ENCODE measurements around the gene ASXL2.
A peak's percentile ranks its signal among the peaks of the same experiment; 100 is the strongest.
"Not testable (repeated sequence)": the region's sequence is repeated elsewhere in the genome, so short reads cannot be mapped to it uniquely, and the experiment has no call there.

Gene ASXL2

GRCh38 chr2:25891672-25892071 lies 13.4 kb upstream of the ASXL2 start:
- no peak for DNase-seq (ENCODE audit: low spot score)

GRCh38 chr2:25887624-25888242 lies 9.4 kb upstream of the ASXL2 start:
- DNase-seq (ENCODE audit: low spot score), result no peak

GRCh38 chr2:25885933-25886332 lies 7.6 kb upstream of the ASXL2 start:
- no peak for DNase-seq (ENCODE audit: low spot score)

- DNase-seq (ENCODE audit: low spot score), result no peak
These were observed 3.5 kb upstream of the ASXL2 start for GRCh38 chr2:25881764-25882163.

GRCh38 chr2:25879133-25879730 lies 945 bp upstream of the ASXL2 start:
- no peak for DNase-seq (ENCODE audit: low spot score)

GRCh38 chr2:25877431-25878360 lies 591 bp downstream of the ASXL2 start:
- peak; percentile 76 for DNase-seq (ENCODE audit: low spot score)

- DNase-seq (ENCODE audit: low spot score), result no peak
These were observed 6.2 kb downstream of the ASXL2 start for GRCh38 chr2:25872134-25872533.

GRCh38 chr2:25867396-25868003 lies 10.8 kb downstream of the ASXL2 start:
- DNase-seq (ENCODE audit: low spot score), result no peak

- no peak for DNase-seq (ENCODE audit: low spot score)
These were observed 21.9 kb downstream of the ASXL2 start for GRCh38 chr2:25856377-25856776.

- DNase-seq (ENCODE audit: low spot score), result no peak
These were observed 23.2 kb downstream of the ASXL2 start for GRCh38 chr2:25855065-25855464.

GRCh38 chr2:25854613-25855012 lies 23.7 kb downstream of the ASXL2 start:
- DNase-seq (ENCODE audit: low spot score), result no peak

GRCh38 chr2:25853038-25853638 lies 25.1 kb downstream of the ASXL2 start:
- DNase-seq (ENCODE audit: low spot score), result no peak

- peak; percentile 79 for DNase-seq (ENCODE audit: low spot score)
These were observed 26.4 kb downstream of the ASXL2 start for GRCh38 chr2:25851740-25852503.

- DNase-seq (ENCODE audit: low spot score), result not testable (repeated sequence)
These were observed 27.9 kb downstream of the ASXL2 start for GRCh38 chr2:25850400-25850799.

GRCh38 chr2:25849350-25849749 lies 28.9 kb downstream of the ASXL2 start:
- not testable (repeated sequence) for DNase-seq (ENCODE audit: low spot score)

- DNase-seq (ENCODE audit: low spot score), result no peak
These were observed 32.3 kb downstream of the ASXL2 start for GRCh38 chr2:25845843-25846505.

GRCh38 chr2:25844089-25844488 lies 34.2 kb downstream of the ASXL2 start:
- no peak for DNase-seq (ENCODE audit: low spot score)

GRCh38 chr2:25842155-25842554 lies 36.1 kb downstream of the ASXL2 start:
- DNase-seq (ENCODE audit: low spot score), result no peak

GRCh38 chr2:25838152-25838756 lies 40.0 kb downstream of the ASXL2 start:
- DNase-seq (ENCODE audit: low spot score), result no peak

- no peak for DNase-seq (ENCODE audit: low spot score)
These were observed 42.4 kb downstream of the ASXL2 start for GRCh38 chr2:25835906-25836305.

Measured in hematopoietic multipotent progenitor cell treated with erythropoietin and hydrocortisone succinate and interleukin-3 and kit ligand, for 17 days (in vitro differentiated cells).